SK-N-SH treated with all-trans-retinoic acid at 6 μM for 48 hours (cell line): ENCODE measurements around the gene NEK7.

Experiments used
- ATAC-seq: fragments of 200-7000 bp; cut with Tn5 transposase; 3 replicates; pipeline ENCODE4 v1.9.1; 2020; ENCODE audit warnings: mild to moderate bottlenecking, moderate library complexity
- ARNTL ChIP-seq: fragments of 450-650 bp; formaldehyde crosslinking; IDR thresholded peaks from 2 replicates; pipeline ENCODE4 v1.5.0; 2020; ENCODE audit warnings: low read depth, mild to moderate bottlenecking, moderate library complexity, borderline replicate concordance
- BACH2 ChIP-seq: fragments of 250-450 bp; sonication (Bioruptor Pico); IDR thresholded peaks from 2 replicates; pipeline ENCODE4 v1.9.0; 2021; ENCODE audit warnings: mild to moderate bottlenecking, borderline replicate concordance
- CREB5 ChIP-seq: fragments of 250-450 bp; sonication (Bioruptor Pico); IDR thresholded peaks from 2 replicates; pipeline ENCODE4 v1.5.1; 2020; ENCODE audit warnings: low read depth, mild to moderate bottlenecking, moderate library complexity
- CSDC2 ChIP-seq: fragments of 250-450 bp; sonication (Bioruptor Pico); IDR thresholded peaks from 2 replicates; pipeline ENCODE4 v1.5.0; 2020; ENCODE audit warnings: mild to moderate bottlenecking, moderate library complexity
- CSRNP3 ChIP-seq: fragments of 250-450 bp; sonication (Bioruptor Pico); IDR thresholded peaks from 2 replicates; pipeline ENCODE4 v1.5.1; 2021; ENCODE audit warnings: mild to moderate bottlenecking, moderate library complexity
- ESRRG ChIP-seq: fragments of 250-450 bp; sonication (Bioruptor Pico); IDR thresholded peaks from 2 replicates; pipeline ENCODE4 v1.6.1; 2021; ENCODE audit warnings: mild to moderate bottlenecking
- GLIS3 ChIP-seq: fragments of 250-450 bp; sonication (Bioruptor Pico); IDR thresholded peaks from 2 replicates; pipeline ENCODE4 v1.5.0; 2020; ENCODE audit warnings: mild to moderate bottlenecking, moderate library complexity
- PATZ1 ChIP-seq: fragments of 250-450 bp; sonication (Bioruptor Pico); IDR thresholded peaks from 2 replicates; pipeline ENCODE4 v1.8.0; 2020; ENCODE audit warnings: mild to moderate bottlenecking, moderate library complexity, borderline replicate concordance
- POU6F1 ChIP-seq: fragments of 250-450 bp; sonication (Bioruptor Pico); IDR thresholded peaks from 2 replicates; pipeline ENCODE4 v1.8.0; 2021; ENCODE audit warnings: low read depth, mild to moderate bottlenecking, moderate library complexity, borderline replicate concordance
- PPARA ChIP-seq: fragments of 250-450 bp; sonication (Bioruptor Pico); IDR thresholded peaks from 2 replicates; pipeline ENCODE4 v1.5.0; 2020; ENCODE audit warnings: mild to moderate bottlenecking, borderline replicate concordance
- SNAI2 ChIP-seq: fragments of 250-450 bp; sonication (Bioruptor Pico); IDR thresholded peaks from 2 replicates; pipeline ENCODE4 v1.5.0; 2020; ENCODE audit warnings: mild to moderate bottlenecking, moderate library complexity
- TCF4 ChIP-seq: fragments of 250-450 bp; sonication (Bioruptor Pico); IDR thresholded peaks from 2 replicates; pipeline ENCODE4 v1.8.0; 2021; ENCODE audit warnings: mild to moderate bottlenecking, moderate library complexity, borderline replicate concordance
- TOX ChIP-seq: fragments of 250-450 bp; sonication (Bioruptor Pico); IDR thresholded peaks from 2 replicates; pipeline ENCODE4 v1.8.0; 2021; ENCODE audit warnings: mild to moderate bottlenecking, moderate library complexity, borderline replicate concordance
- TSHZ2 ChIP-seq: fragments of 250-450 bp; sonication (Bioruptor Pico); IDR thresholded peaks from 2 replicates; pipeline ENCODE4 v1.5.0; 2020; ENCODE audit warnings: mild to moderate bottlenecking, moderate library complexity
- ZC3H10 ChIP-seq: fragments of 250-450 bp; sonication (Bioruptor Pico); IDR thresholded peaks from 2 replicates; pipeline ENCODE4 v1.5.1; 2021; ENCODE audit warnings: mild to moderate bottlenecking, moderate library complexity
- ZFP3 ChIP-seq: fragments of 250-450 bp; sonication (Bioruptor Pico); IDR thresholded peaks from 2 replicates; pipeline ENCODE4 v1.5.0; 2020; ENCODE audit warnings: mild to moderate bottlenecking, moderate library complexity
- ZFP30 ChIP-seq: fragments of 450-650 bp; formaldehyde crosslinking; IDR thresholded peaks from 2 replicates; pipeline ENCODE4 v1.5.0; 2022; ENCODE audit warnings: mild to moderate bottlenecking, moderate library complexity
- ZNF565 ChIP-seq: fragments of 450-650 bp; formaldehyde crosslinking; conservative IDR thresholded peaks from 2 replicates; pipeline ENCODE4 v1.5.0; 2020; ENCODE audit warnings: low read depth, mild to moderate bottlenecking, moderate library complexity
- ZNF70 ChIP-seq: fragments of 450-650 bp; formaldehyde crosslinking; IDR thresholded peaks from 2 replicates; pipeline ENCODE4 v1.5.0; 2020; ENCODE audit warnings: mild to moderate bottlenecking, moderate library complexity
- ZNF8 ChIP-seq: fragments of 450-650 bp; formaldehyde crosslinking; IDR thresholded peaks from 2 replicates; pipeline ENCODE4 v1.5.0; 2020; ENCODE audit warnings: mild to moderate bottlenecking, moderate library complexity

Gene NEK7

GRCh38 chr1:198316546-198317100 is 159.8 kb downstream of the NEK7 start (continued):
- no peak for TF ChIP-seq POU6F1 (CRISPR knock-in tag)

- TF ChIP-seq ZFP3 (CRISPR knock-in tag), result no peak
- no peak for TF ChIP-seq ZNF8 (CRISPR knock-in tag)
- TF ChIP-seq BACH2 (CRISPR knock-in tag), result no peak
- no peak for TF ChIP-seq ZNF565 (CRISPR knock-in tag)
- TF ChIP-seq ZFP30 (CRISPR knock-in tag), result no peak
- TF ChIP-seq PPARA, result no peak
- TF ChIP-seq ZNF70 (CRISPR knock-in tag), result no peak
- ATAC-seq, result no peak; the same call in 2 of the 3 replicates
Measured at GRCh38 chr1:198318085-198318484, 161.3 kb downstream of the NEK7 start.

- ATAC-seq, result no peak
- TF ChIP-seq SNAI2 (CRISPR knock-in tag) (no peak), TOX (CRISPR knock-in tag) (no peak), ZFP30 (CRISPR knock-in tag) (no peak), ZC3H10 (CRISPR knock-in tag) (no peak), TCF4 (CRISPR knock-in tag) (no peak), CSDC2 (CRISPR knock-in tag) (no peak), ARNTL (CRISPR knock-in tag) (no peak), PATZ1 (no peak), ZNF565 (CRISPR knock-in tag) (no peak), BACH2 (CRISPR knock-in tag) (no peak), GLIS3 (CRISPR knock-in tag) (no peak), TSHZ2 (CRISPR knock-in tag) (no peak), CREB5 (CRISPR knock-in tag) (no peak), CSRNP3 (CRISPR knock-in tag) (no peak), ZNF8 (CRISPR knock-in tag) (no peak)
Measured at GRCh38 chr1:198320759-198321158, 164.0 kb downstream of the NEK7 start.

GRCh38 chr1:198326232-198326631 is 169.4 kb downstream of the NEK7 start:
- TF ChIP-seq TSHZ2 (CRISPR knock-in tag), result no peak
- no peak for TF ChIP-seq CSRNP3 (CRISPR knock-in tag)
- no peak for TF ChIP-seq ZFP3 (CRISPR knock-in tag)
- no peak for TF ChIP-seq TCF4 (CRISPR knock-in tag)
- TF ChIP-seq GLIS3 (CRISPR knock-in tag), result no peak
- TF ChIP-seq ZNF8 (CRISPR knock-in tag), result no peak
- no peak for TF ChIP-seq ESRRG (CRISPR knock-in tag)
- no peak for TF ChIP-seq ZC3H10 (CRISPR knock-in tag)
- no peak for TF ChIP-seq SNAI2 (CRISPR knock-in tag)
- no peak for TF ChIP-seq ZNF70 (CRISPR knock-in tag)
- ATAC-seq, result no peak; the same call in 2 of the 3 replicates
